Measurements from ENCODE around the gene TGFA. TPM values are rescaled to one million over a fixed set of nuclear protein-coding genes. Genes with fewer than 3 reads are reported as not detected.

The TGFA gene
- total and polyA plus RNA-seq, 2 donors (not counting 1 experiment from before 2014, with no cell fraction given), result 0.06 TPM; not detected in 1

GRCh38 chr2:70411483-70412125 lies 142.0 kb downstream of the TGFA start:
- no peaks in the 10 kb centered on the region for H3K36me3 ChIP-seq (ENCODE audit: control insufficient read depth, insufficient read depth, low read length)
- H3K4me1 ChIP-seq (ENCODE audit: control insufficient read depth, extremely low read depth, insufficient read depth, low read length), result no peaks in the 10 kb centered on the region
- TF ChIP-seq CTCF (conservative IDR thresholded peaks at IDR 0.05 in 1 of 2, IDR thresholded peaks at IDR 0.05 in 1 of 2; ENCODE audit: low read depth in 1 of 2, low read length in 2 of 2) (no peak), EZH2 (IDR thresholded peaks at IDR 0.05; ENCODE audit: low read length, missing control alignments) (no peak)
- H3K27me3 ChIP-seq (ENCODE audit: control insufficient read depth, insufficient read depth, low read length), result peaks cover 5% of the 10 kb centered on the region
- no peak overlapping the region for H3K4me3 ChIP-seq (replicated peaks in 1 of 4; ENCODE audit: control extremely low read depth in 1 of 4, insufficient read depth in 1 of 4, low read depth in 3 of 4, low read length in 4 of 4)
- H4K20me1 ChIP-seq (ENCODE audit: control insufficient read depth, extremely low read depth, insufficient read depth, low read length), result no peaks in the 10 kb centered on the region
- no peak overlapping the region for H3K4me2 ChIP-seq (ENCODE audit: extremely low read depth, insufficient read depth, low read length)
- no peak overlapping the region for H3K27ac ChIP-seq (ENCODE audit: insufficient read depth, low read length)
- H3K9ac ChIP-seq (ENCODE audit: insufficient read depth, low read length), result no peak overlapping the region
- H3K9me3 ChIP-seq (ENCODE audit: control insufficient read depth, insufficient read depth, low read depth, low read length), result no peaks in the 10 kb centered on the region
- H3K79me2 ChIP-seq (ENCODE audit: control insufficient read depth, insufficient read depth, low read length), result no peaks in the 10 kb centered on the region
- DNase-seq (ENCODE audit: low read depth in 2 of 2), result no peak
- no peak overlapping the region for H2AFZ ChIP-seq (ENCODE audit: low read length)

GRCh38 chr2:70403267-70404053 lies 150.2 kb downstream of the TGFA start:
- H3K4me1 ChIP-seq (ENCODE audit: control insufficient read depth, extremely low read depth, insufficient read depth, low read length), result no peaks in the 10 kb centered on the region
- no peaks in the 10 kb centered on the region for H4K20me1 ChIP-seq (ENCODE audit: control insufficient read depth, extremely low read depth, insufficient read depth, low read length)
- H3K36me3 ChIP-seq (ENCODE audit: control insufficient read depth, insufficient read depth, low read length), result no peaks in the 10 kb centered on the region
- H2AFZ ChIP-seq (ENCODE audit: low read length), result no peak overlapping the region
- H3K9ac ChIP-seq (ENCODE audit: insufficient read depth, low read length), result no peak overlapping the region
- no peaks in the 10 kb centered on the region for H3K27me3 ChIP-seq (ENCODE audit: control insufficient read depth, insufficient read depth, low read length)
- no peak for TF ChIP-seq CTCF (conservative IDR thresholded peaks at IDR 0.05 in 1 of 2, IDR thresholded peaks at IDR 0.05 in 1 of 2; ENCODE audit: low read depth in 1 of 2, low read length in 2 of 2)
- TF ChIP-seq EZH2 (IDR thresholded peaks at IDR 0.05; ENCODE audit: low read length, missing control alignments), result no peak
- H3K27ac ChIP-seq (ENCODE audit: insufficient read depth, low read length), result no peak overlapping the region
- no peaks in the 10 kb centered on the region for H3K79me2 ChIP-seq (ENCODE audit: control insufficient read depth, insufficient read depth, low read length)
- no peak overlapping the region for H3K4me2 ChIP-seq (ENCODE audit: extremely low read depth, insufficient read depth, low read length)
- DNase-seq (ENCODE audit: low read depth in 2 of 2), result no peak
- no peak overlapping the region for H3K4me3 ChIP-seq (replicated peaks in 1 of 4; ENCODE audit: control extremely low read depth in 1 of 4, insufficient read depth in 1 of 4, low read depth in 3 of 4, low read length in 4 of 4)
- no peaks in the 10 kb centered on the region for H3K9me3 ChIP-seq (ENCODE audit: control insufficient read depth, insufficient read depth, low read depth, low read length)

DNA sequence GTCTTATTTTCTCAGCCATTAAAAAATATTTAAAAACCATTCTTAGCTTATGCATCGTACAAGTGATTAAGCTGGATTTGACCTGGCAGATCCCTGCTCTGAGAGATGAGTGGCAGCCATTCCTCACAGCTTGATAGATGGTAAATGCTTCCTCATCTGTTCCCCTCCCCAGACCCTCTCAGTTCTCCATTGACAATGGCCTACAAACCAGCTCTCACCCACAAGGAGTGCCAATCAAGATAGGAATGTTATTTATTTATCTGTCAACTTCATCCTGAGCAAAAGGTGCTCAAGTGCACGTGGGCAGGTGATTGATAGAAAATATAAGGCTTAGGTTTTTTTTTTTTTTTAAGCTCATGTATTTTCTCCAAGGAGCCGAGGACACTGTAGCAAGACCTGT lies 153.1 kb downstream of the TGFA start:
- no peak for DNase-seq (ENCODE audit: low read depth in 2 of 2)
- Histone ChIP-seq H4K20me1 (ENCODE audit: control insufficient read depth, extremely low read depth, insufficient read depth, low read length) (no peaks in the 10 kb centered on the region), H3K27me3 (ENCODE audit: control insufficient read depth, insufficient read depth, low read length) (no peaks in the 10 kb centered on the region), H3K4me3 (replicated peaks in 1 of 4; ENCODE audit: control extremely low read depth in 1 of 4, insufficient read depth in 1 of 4, low read depth in 3 of 4, low read length in 4 of 4) (no peak overlapping the region), H3K27ac (ENCODE audit: insufficient read depth, low read length) (no peak overlapping the region), H3K9ac (ENCODE audit: insufficient read depth, low read length) (no peak overlapping the region), H2AFZ (ENCODE audit: low read length) (no peak overlapping the region), H3K36me3 (ENCODE audit: control insufficient read depth, insufficient read depth, low read length) (no peaks in the 10 kb centered on the region), H3K4me1 (ENCODE audit: control insufficient read depth, extremely low read depth, insufficient read depth, low read length) (no peaks in the 10 kb centered on the region), H3K79me2 (ENCODE audit: control insufficient read depth, insufficient read depth, low read length) (no peaks in the 10 kb centered on the region), H3K9me3 (ENCODE audit: control insufficient read depth, insufficient read depth, low read depth, low read length) (no peaks in the 10 kb centered on the region), H3K4me2 (ENCODE audit: extremely low read depth, insufficient read depth, low read length) (no peak overlapping the region)
- TF ChIP-seq EZH2 (IDR thresholded peaks at IDR 0.05; ENCODE audit: low read length, missing control alignments), result no peak
- no peak for TF ChIP-seq CTCF (conservative IDR thresholded peaks at IDR 0.05 in 1 of 2, IDR thresholded peaks at IDR 0.05 in 1 of 2; ENCODE audit: low read depth in 1 of 2, low read length in 2 of 2)

All from fibroblast of lung (primary cell).